Measurements from ENCODE around the gene TUBGCP3. TPM values are rescaled to one million over a fixed set of nuclear protein-coding genes. Genes with fewer than 3 reads are reported as not detected.

TUBGCP3 gene
- total RNA-seq, 1 donor from 2014 or later: 22.4 TPM

DNA sequence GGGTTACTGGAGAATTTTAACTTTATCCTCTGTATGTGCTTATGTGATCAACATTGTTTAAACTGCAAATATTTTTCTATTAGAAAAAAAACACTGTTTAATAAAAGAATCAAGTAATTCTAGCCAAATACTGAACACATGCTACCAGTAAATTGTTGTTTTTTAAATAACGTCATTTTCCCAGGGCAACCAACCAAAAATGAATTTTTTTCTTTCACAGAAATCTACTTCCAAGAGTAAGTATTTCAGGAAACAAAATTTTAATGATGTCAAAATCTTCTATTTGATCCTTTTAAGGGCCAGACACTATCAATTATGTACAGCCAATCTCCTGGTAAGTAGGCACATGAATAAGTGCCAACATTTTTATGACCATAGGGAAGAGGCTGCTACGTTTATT is 57.1 kb downstream of the TUBGCP3 start:
- DNase-seq (ENCODE audit: low spot score in 2 of 2): no peak
- intact Hi-C loops (cut with DNase I): no loop called here
- no peak overlapping the region for H3K27ac ChIP-seq
- no peak overlapping the region for H3K4me3 ChIP-seq
- H3K4me1 ChIP-seq: no peaks in the 10 kb centered on the region
- peaks cover 0 to 10% of the 10 kb centered on the region in 2 donors for H3K36me3 ChIP-seq
- no peaks in the 10 kb centered on the region for H3K27me3 ChIP-seq
- TF ChIP-seq, protein P1, sequence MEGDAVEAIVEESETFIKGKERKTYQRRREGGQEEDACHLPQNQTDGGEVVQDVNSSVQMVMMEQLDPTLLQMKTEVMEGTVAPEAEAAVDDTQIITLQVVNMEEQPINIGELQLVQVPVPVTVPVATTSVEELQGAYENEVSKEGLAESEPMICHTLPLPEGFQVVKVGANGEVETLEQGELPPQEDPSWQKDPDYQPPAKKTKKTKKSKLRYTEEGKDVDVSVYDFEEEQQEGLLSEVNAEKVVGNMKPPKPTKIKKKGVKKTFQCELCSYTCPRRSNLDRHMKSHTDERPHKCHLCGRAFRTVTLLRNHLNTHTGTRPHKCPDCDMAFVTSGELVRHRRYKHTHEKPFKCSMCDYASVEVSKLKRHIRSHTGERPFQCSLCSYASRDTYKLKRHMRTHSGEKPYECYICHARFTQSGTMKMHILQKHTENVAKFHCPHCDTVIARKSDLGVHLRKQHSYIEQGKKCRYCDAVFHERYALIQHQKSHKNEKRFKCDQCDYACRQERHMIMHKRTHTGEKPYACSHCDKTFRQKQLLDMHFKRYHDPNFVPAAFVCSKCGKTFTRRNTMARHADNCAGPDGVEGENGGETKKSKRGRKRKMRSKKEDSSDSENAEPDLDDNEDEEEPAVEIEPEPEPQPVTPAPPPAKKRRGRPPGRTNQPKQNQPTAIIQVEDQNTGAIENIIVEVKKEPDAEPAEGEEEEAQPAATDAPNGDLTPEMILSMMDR (IDR thresholded peaks at IDR 0.05): no peak
- no peaks in the 10 kb centered on the region for H3K9me3 ChIP-seq

DNA sequence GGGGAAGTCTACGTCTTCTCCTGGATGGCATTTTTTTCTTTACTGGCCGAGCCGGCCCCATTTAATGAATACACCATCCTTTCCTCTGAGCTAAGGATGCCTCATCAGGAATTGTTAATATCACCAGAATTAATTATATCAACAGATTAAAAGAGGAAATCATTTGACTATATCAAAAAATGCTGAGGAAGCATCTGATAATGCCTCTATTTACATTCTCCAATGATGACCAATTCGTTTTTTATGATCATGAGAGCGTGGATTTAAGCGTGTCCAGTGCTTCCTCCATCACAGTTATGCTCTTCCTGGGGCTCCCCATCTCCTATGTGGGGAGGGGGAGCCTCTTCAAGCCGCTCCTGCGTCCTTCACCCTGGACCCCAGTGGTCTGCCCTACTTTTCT is 58.7 kb downstream of the TUBGCP3 start:
- Histone ChIP-seq H3K4me3 (no peak overlapping the region), H3K4me1 (no peaks in the 10 kb centered on the region), H3K36me3 (peaks cover 0 to 15% of the 10 kb centered on the region in 2 donors), H3K27me3 (no peaks in the 10 kb centered on the region), H3K9me3 (no peaks in the 10 kb centered on the region), H3K27ac (no peak overlapping the region)
- intact Hi-C loops (cut with DNase I): no loop called here
- DNase-seq (ENCODE audit: low spot score in 2 of 2): no peak
- TF ChIP-seq, protein P1 (IDR thresholded peaks at IDR 0.05): no peak

DNA sequence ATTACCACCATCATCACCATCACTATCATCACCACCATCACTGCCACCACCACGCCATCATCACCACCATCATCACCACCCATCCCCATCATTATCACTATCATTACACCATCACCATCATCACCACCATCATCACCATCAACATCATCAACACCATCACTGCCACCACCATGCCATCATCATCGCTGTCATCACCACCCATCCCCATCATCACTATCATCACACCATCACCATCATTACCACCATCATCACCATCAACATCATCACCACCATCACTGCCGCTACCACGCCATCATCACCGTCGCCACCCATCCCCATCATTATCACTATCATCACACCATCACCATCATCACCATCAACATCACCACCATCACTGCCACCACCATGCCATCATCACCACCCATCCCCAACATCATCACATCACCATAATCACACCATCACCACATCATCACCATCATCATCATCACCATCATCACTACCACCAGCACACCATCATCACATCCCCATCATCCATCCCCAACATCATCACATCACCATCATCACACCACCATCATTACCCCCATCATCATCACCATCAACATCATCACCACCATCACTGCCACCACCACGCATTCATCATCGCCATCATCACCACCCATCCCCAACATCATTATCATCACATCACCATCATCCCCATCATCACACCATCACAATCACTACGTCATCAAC is 61.7 kb downstream of the TUBGCP3 start:
- intact Hi-C loops (cut with DNase I): no loop called here
- H3K27me3 ChIP-seq: no peaks in the 10 kb centered on the region
- H3K27ac ChIP-seq: no peak overlapping the region
- H3K9me3 ChIP-seq: no peaks in the 10 kb centered on the region
- no peaks in the 10 kb centered on the region for H3K4me1 ChIP-seq
- H3K4me3 ChIP-seq: no peak overlapping the region
- DNase-seq (ENCODE audit: low spot score in 2 of 2): no peak
- TF ChIP-seq, protein P1 (IDR thresholded peaks at IDR 0.05): no peak
- peaks cover 15 to 37% of the 10 kb centered on the region in 2 donors for H3K36me3 ChIP-seq

DNA sequence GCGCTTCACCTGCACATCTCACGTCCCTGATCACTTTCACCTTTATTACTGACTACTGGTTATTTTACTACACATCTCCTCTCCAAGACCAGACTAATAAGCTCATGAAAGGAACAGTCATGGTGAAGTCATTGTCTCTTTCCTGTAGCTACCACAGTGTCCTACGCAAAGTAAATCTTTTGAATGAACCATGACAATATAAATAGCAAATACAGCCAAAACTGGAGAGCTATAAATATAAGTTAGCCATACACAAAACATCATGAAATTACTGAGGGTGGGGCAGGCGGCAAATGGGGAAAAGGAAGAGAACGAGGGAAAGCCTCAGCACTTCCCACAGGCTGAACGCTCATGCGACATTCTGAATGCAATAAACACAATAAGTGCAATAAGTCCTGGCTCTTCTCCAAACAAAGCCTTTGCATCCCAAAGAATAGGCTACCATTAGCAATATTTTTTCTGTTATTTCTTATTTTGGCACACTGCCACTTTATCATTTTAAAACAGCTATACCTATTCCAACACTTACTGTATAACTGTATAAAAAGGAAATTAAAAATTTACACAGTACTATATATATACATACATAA is 62.5 kb downstream of the TUBGCP3 start:
- Histone ChIP-seq H3K36me3 (peaks cover 15 to 45% of the 10 kb centered on the region in 2 donors), H3K9me3 (no peaks in the 10 kb centered on the region), H3K27me3 (no peaks in the 10 kb centered on the region), H3K4me1 (no peaks in the 10 kb centered on the region), H3K27ac (no peak overlapping the region), H3K4me3 (no peak overlapping the region)
- intact Hi-C loops (cut with DNase I): no loop called here
- DNase-seq (ENCODE audit: low spot score in 2 of 2): no peak
- TF ChIP-seq, protein P1 (IDR thresholded peaks at IDR 0.05): no peak

DNA sequence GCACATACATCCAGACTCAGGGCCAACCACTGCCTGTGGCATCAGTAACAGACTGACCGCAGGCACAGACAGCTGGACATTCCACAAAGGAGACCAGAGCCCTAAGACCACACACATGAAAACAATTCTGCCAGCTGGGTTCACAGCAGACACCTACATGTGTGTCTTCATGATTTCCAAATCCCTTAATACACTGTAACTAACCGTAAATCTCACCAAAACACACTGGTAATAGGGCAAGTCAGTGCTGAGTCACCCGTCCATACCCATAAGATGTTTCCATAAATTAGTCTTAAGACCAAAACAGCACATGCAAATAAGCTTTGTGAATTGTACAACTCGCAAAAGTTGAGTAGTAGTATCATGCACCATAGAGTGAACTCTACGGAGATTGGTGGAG is 65.4 kb downstream of the TUBGCP3 start:
- H3K4me3 ChIP-seq: no peak overlapping the region
- no peaks in the 10 kb centered on the region for H3K9me3 ChIP-seq
- TF ChIP-seq, protein P1 (IDR thresholded peaks at IDR 0.05): no peak
- no peak overlapping the region for H3K27ac ChIP-seq
- no peak for DNase-seq (ENCODE audit: low spot score in 2 of 2)
- intact Hi-C loops (cut with DNase I): no loop called here
- H3K4me1 ChIP-seq: no peaks in the 10 kb centered on the region
- H3K36me3 ChIP-seq: peaks cover 29 to 65% of the 10 kb centered on the region in 2 donors
- no peaks in the 10 kb centered on the region for H3K27me3 ChIP-seq

Data from ascending aorta (tissue), 2 donors.